DMS53 treated with DMSO at 0.1 percent for 48 hours (cell line): ENCODE data around the gene FTCDNL1.

Experiments used
- DNase-seq: peaks from one replicate; lab custom pipeline; 2025; ENCODE audit not compliant: unreplicated experiment; lab: John Stamatoyannopoulos, UW

The FTCDNL1 gene

GRCh38 chr2:199792381-199792780 is 58.6 kb downstream of the FTCDNL1 start:
- no peak for DNase-seq

GRCh38 chr2:199791326-199791725 is 59.7 kb downstream of the FTCDNL1 start:
- DNase-seq, result no peak

- DNase-seq, result no peak
These were observed 66.5 kb downstream of the FTCDNL1 start for GRCh38 chr2:199784512-199784911.

- DNase-seq, result no peak
These were observed 71.4 kb downstream of the FTCDNL1 start for GRCh38 chr2:199779589-199779988.

- no peak for DNase-seq
These were observed 72.3 kb downstream of the FTCDNL1 start for GRCh38 chr2:199778655-199779054.

- no peak for DNase-seq
These were observed 73.1 kb downstream of the FTCDNL1 start for GRCh38 chr2:199777916-199778315.

GRCh38 chr2:199777315-199777714 is 73.7 kb downstream of the FTCDNL1 start:
- no peak for DNase-seq

GRCh38 chr2:199775267-199775666 is 75.7 kb downstream of the FTCDNL1 start:
- DNase-seq, result no peak

GRCh38 chr2:199772035-199772976 is 78.7 kb downstream of the FTCDNL1 start:
- no peak for DNase-seq

- no peak for DNase-seq
These were observed 80.3 kb downstream of the FTCDNL1 start for GRCh38 chr2:199770716-199771115.

- DNase-seq, result no peak
These were observed 85.3 kb downstream of the FTCDNL1 start for GRCh38 chr2:199765646-199766045.

GRCh38 chr2:199764273-199764800 is 86.7 kb downstream of the FTCDNL1 start:
- DNase-seq, result no peak

GRCh38 chr2:199762963-199763362 is 88.0 kb downstream of the FTCDNL1 start:
- DNase-seq, result no peak

GRCh38 chr2:199760574-199760973 is 90.4 kb downstream of the FTCDNL1 start:
- DNase-seq, result no peak

GRCh38 chr2:199757233-199757870 is 93.6 kb downstream of the FTCDNL1 start:
- DNase-seq, result peak; percentile 5

GRCh38 chr2:199756743-199757142 is 94.2 kb downstream of the FTCDNL1 start:
- DNase-seq, result no peak

- DNase-seq, result no peak
These were observed 94.8 kb downstream of the FTCDNL1 start for GRCh38 chr2:199756211-199756610.

GRCh38 chr2:199754766-199755165 is 96.2 kb downstream of the FTCDNL1 start:
- DNase-seq, result no peak

- no peak for DNase-seq
These were observed 99.4 kb downstream of the FTCDNL1 start for GRCh38 chr2:199751492-199752120.

GRCh38 chr2:199749571-199749970 is 101.4 kb downstream of the FTCDNL1 start:
- no peak for DNase-seq

GRCh38 chr2:199744724-199745123 is 106.3 kb downstream of the FTCDNL1 start:
- DNase-seq, result no peak

GRCh38 chr2:199744260-199744659 is 106.7 kb downstream of the FTCDNL1 start:
- no peak for DNase-seq
